ENCODE results near the gene KCNG3. TPM values are rescaled to one million over a fixed set of nuclear protein-coding genes. Genes with fewer than 3 reads are reported as not detected.
A peak's percentile ranks its signal among the peaks of the same experiment; 100 is the strongest.

The KCNG3 gene
- total RNA-seq, 2 donors from 2014 or later = 0.78 TPM; not detected in 1

DNA sequence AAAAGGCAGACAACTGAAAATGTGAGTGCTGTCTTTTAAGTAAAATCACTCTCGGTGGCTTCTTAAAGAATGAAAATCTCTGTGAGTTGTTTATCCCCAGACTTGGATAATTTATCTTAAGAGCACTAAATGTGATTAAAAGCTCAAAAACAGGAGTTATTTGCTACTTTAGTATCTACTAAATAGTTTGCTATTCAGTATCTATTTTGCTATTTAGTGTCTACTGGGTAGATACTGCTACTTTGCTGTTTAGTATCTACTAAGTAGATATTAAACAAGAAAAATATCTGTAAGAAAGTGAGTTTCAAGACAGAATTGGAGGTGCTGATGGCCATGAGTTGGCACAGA is 1.4 kb upstream of the KCNG3 start:
- Histone ChIP-seq H3K4me1 (ENCODE audit: control insufficient read depth in 1 of 2, low read depth in 2 of 2) (peaks cover 7 to 10% of the 10 kb centered on the region in 2 donors), H3K9me3 (no peaks in the 10 kb centered on the region), H3K36me3 (no peaks in the 10 kb centered on the region), H3K27me3 (replicated peaks; ENCODE audit: insufficient read depth) (peaks cover 7% of the 10 kb centered on the region), H3K4me3 (peak overlapping the region; percentile 80), H3K27ac (no peak overlapping the region)
- DNase-seq (ENCODE audit: low spot score) = no peak
- no peak for ATAC-seq (ENCODE audit: insufficient number of reproducible peaks, low FRiP score, low read depth)
- TF ChIP-seq CTCF (IDR thresholded peaks at IDR 0.05) = no peak

DNA sequence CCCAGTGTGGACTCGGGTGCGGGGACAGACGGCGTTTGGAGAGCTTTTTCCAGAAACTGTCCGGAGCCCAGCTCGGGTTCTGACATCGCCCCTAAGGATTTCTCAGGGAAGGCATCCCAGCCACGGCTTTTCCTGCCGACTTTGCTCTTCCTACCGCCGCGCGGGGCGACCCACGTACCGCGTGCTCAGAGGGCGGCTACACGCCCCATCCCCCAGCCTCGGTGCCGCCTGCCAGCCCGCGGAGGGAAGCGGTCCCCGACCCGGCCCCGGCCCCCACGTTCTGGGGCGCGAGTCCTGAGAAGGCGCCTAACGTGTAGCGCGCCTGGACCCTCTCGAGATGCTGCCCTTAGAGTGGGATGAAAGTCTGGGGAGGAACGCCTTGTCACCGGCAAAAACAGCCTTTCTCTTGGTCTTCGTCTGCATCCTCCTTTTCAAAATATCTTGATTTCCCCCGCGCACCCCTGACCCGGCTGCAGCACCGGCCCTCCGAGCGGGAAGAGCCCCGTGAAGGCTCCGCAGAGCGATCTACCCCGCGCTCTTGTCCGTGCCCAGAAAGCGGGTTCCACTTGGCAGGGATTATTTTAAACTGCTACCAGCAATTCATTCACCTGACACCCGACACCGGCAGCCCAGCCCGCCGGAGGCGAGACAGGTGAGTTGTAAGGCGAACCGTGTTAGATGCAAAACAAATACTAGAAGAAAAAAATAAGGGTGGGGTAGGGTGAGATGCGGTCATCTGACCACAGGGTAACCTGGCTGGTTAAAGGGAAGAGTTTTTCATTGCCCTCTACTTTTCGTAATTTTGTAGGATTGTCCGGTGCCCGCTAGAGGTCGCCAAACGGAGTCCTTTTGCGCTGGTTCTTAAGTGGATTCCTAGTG is 812 bp upstream of the KCNG3 start:
- Histone ChIP-seq H3K36me3 (no peaks in the 10 kb centered on the region), H3K9me3 (no peaks in the 10 kb centered on the region), H3K27ac (no peak overlapping the region), H3K4me1 (ENCODE audit: control insufficient read depth in 1 of 2, low read depth in 2 of 2) (peaks cover 7 to 10% of the 10 kb centered on the region in 2 donors), H3K4me3 (peak overlapping the region; percentile 80), H3K27me3 (replicated peaks; ENCODE audit: insufficient read depth) (peaks cover 7% of the 10 kb centered on the region)
- TF ChIP-seq CTCF (IDR thresholded peaks at IDR 0.05) = peak; percentile 85
- no peak for ATAC-seq (ENCODE audit: insufficient number of reproducible peaks, low FRiP score, low read depth)
- DNase-seq (ENCODE audit: low spot score) = no peak

DNA sequence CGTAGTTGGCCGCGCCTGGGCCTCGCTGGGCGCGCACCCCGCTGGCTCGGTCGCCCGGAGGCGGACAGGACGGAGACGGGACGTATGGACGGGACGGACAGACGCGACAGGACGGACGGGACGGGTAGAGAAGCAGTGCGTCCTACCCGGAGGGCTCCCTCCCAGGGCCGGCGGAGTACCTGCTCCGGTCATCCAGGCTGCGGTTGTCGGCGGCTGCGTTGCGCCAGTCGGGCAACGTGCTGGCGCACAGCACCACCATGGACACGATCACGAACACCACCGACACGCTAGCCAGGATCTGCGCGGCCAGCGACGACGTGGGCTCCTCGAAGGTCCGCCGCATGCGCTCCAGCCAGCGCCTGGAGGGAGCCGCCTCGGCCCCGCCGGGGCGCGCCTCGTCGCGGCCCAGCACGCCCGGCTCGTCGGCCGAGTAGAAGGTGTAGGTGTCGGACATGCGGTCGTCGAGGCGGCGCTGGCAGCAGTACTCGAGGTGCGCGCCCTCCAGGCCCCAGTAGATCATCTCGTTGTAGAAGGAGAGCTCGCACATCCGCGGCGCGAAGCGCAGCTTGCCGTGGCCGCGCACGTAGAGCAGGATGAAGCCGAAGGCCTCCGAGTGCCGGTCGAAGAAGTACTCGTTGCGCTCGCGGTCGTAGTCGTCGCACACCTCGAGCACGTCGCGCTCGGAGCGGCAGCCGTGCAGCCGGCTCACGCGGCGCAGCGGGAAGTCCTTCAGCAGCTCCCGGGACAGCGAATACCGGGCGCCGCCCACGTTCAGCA is 903 bp downstream of the KCNG3 start:
- ATAC-seq (ENCODE audit: insufficient number of reproducible peaks, low FRiP score, low read depth) = no peak

DNA sequence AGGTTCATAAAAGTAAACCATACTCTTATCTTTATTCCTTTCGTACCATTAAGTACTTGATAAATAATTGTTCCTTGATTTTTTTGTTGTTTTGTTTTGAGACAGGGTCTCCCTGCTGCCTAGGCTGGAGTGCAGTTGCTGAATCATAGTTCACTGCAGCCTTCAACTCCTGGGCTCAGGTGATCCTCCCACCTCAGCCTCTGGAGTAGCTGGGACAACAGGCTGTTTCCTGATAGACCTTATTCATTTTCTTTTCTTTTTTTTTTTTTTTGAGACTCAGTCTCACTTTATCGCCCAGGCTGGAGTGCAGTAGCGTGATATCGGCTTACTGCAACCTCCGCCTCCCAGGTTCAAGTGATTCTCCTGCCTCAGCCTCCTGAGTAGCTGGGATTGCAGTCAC is 5.5 kb downstream of the KCNG3 start:
- Histone ChIP-seq H3K9me3 (no peaks in the 10 kb centered on the region), H3K4me3 (no peak overlapping the region), H3K27ac (no peak overlapping the region), H3K4me1 (ENCODE audit: control insufficient read depth in 1 of 2, low read depth in 2 of 2) (no peaks in the 10 kb centered on the region), H3K36me3 (no peaks in the 10 kb centered on the region), H3K27me3 (replicated peaks; ENCODE audit: insufficient read depth) (peaks cover 3% of the 10 kb centered on the region)
- TF ChIP-seq CTCF (IDR thresholded peaks at IDR 0.05) = no peak
- no peak for DNase-seq (ENCODE audit: low spot score)
- ATAC-seq (ENCODE audit: insufficient number of reproducible peaks, low FRiP score, low read depth) = no peak

More for the DNA sequence above, 903 bp downstream of the KCNG3 start:
- Histone ChIP-seq H3K27me3 (replicated peaks; ENCODE audit: insufficient read depth) (peaks cover 7% of the 10 kb centered on the region), H3K9me3 (no peaks in the 10 kb centered on the region), H3K4me3 (peak overlapping the region; percentile 80), H3K36me3 (no peaks in the 10 kb centered on the region), H3K27ac (no peak overlapping the region), H3K4me1 (ENCODE audit: control insufficient read depth in 1 of 2, low read depth in 2 of 2) (peaks cover 7 to 10% of the 10 kb centered on the region in 2 donors)
- no peak for DNase-seq (ENCODE audit: low spot score)
- no peak for TF ChIP-seq CTCF (IDR thresholded peaks at IDR 0.05)
